Smooth muscle cell of trachea (primary cell): ENCODE measurements around the gene ZNF805. TPM values are rescaled to one million over a fixed set of nuclear protein-coding genes. Genes with fewer than 3 reads are reported as not detected.

Source experiments
- total RNA-seq: library from RNA; depleted of rRNA; stranded (reverse); fragments of >200 nt; gene quantifications from 2 replicates; pipeline ENCODE4 v1.2.1, GENCODE V29; 2014

The ZNF805 gene
- total RNA-seq: 24.1 and 28.6 TPM in 2 replicates

DNA sequence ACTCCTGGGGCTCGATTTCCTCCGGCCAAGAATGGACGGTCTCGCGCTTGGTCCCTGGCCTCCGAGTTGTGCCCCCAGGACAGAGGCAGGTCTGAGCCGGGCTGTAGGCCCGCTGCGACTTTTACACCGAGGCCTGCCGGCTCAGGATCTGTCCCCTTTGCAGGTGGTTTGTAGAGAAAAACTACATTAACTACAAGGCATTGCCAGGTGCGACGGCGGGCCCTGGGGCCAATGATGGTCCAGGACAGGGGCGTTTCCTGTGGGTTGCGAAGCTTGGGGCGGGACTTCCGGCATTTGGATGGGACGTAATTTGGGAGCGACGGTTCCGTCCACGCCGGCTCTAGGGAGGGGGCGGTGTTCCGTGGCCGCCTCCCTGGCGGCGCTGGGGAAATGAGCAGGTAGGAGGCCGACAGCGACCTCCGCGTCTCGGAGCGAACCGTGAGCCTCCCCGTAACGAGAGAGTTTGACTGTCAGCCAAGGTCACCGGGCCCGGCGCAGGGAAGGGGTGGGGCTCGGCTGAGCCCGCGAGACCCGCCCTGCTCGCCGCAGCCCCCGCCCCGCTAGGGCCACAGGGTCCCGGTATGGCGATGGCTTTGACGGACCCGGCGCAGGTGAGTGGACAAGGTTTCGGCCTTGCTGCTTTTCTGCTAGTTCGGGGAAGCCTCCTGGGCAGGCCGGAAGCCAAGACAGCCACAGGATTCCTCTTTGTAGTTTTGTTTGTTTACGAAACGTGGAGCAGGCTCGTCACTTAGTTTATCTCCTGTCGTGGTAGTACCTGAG, at the start of gene ZNF805:
TSS of gene ZNF805 (plus strand) at position 322 of the 780 bp plus-strand sequence. CDS start at position 582, 260 bp downstream.

DNA sequence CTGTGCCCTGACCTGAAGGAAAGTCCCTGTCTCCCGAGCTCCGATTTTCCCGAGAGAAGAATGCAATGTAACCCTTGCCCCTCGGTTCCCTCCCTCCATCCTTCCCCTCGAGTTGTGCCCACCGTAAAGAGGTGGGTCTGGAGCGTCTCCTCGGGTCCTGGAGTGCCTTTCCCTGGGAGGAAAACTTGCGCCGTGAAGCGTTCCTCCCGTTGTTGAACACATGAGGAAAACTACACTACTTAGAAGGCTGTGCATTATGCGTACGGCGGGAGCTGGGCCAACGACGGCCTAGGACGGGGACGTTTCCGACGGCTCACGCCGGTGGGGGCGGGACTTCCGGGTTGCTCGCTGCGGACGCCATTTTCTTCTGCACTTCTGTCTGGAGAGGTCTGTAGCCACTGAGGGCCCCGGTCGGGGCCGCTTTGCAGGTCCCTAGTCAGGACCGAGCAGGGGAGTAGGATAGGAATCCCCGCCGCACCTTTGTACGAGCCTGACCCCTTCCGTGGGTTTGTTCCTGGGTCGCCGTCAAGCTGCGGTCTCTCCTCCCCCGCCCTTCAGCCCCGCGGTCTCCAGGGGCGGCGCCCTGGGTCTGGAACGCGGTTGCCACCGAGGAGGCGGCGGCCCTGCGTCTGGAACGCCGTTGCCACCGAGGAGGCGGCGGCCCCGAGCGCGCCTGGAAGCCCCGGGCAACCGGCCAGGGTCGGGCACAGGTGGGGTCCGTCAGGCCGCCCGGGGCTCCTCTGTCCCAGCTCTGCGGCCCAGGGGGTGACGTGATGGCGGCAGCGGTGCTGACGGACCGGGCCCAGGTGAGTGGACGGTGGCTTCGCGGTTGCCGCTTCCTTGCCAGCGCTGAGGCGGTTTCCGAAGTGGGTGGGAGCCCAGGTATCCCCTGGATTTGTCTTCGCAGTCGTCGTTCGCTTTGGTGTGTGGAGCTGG, 49.0 kb upstream of the ZNF805 start, which contains the start of gene ZNF264:
TSS of gene ZNF264 (plus strand) at position 360 of the 936 bp plus-strand sequence. CDS start at position 774, 414 bp downstream.

DNA sequence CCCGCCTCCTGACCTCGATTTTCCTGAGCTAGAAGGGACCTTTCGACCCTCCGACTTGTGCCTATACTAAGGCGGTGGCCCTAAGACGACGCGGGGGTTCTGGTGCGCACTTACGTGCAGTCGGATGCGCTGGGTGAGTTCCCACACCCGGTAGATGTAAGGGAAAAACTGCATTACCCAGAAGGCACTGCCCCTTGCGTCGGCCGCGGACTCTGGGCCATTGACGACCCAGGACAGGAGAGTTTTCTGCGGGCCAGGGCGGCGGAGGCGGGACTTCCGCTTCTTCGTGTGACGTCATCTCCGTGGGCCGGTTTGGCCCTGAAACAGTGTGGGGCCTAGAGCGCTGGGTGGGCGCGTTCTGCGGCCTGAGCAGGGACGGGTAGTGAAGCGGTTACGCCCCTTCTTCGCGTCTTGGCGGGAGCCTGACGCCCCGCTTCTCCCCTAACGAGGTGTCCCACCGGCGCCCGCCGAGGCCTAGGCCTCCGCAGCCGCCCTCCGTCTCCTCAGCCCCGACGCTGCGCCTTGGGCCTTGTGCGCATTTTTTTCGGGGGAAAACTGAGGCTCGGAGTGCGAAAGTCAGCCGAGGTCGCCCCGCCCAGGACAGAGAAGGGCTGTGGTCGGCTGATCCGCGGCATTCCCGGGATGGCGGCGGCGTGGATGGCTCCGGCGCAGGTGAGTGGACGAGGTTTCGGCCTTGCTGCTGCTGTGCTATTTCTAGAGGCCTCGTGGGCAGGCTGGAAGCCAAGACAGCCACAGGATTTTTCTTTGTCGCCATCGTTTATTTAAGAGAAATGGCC, 39.9 kb downstream of the ZNF805 start, which contains the start of gene ZNF460:
TSS of gene ZNF460 (plus strand) at position 321 of the 797 bp plus-strand sequence. CDS start at position 643, 322 bp downstream.

Other genes with a start within 250 kb of the ZNF805 start
- not detected in 2 replicates for gene USP29, start 120.6 kb upstream of the ZNF805 start, total RNA-seq
- not detected in 2 replicates for gene ZIM3, start 95.4 kb upstream of the ZNF805 start, total RNA-seq
- not detected in 2 replicates for gene DUXA, start 73.1 kb upstream of the ZNF805 start, total RNA-seq
- 36.5 and 43.0 TPM in 2 replicates for gene ZNF264, start 49.1 kb upstream of the ZNF805 start, total RNA-seq
- 0.44 and 0.66 TPM in 2 replicates for gene AURKC, start 9.6 kb upstream of the ZNF805 start, total RNA-seq
- gene ZNF460, start 39.9 kb downstream of the ZNF805 start, total RNA-seq: 49.5 and 79.2 TPM in 2 replicates
- gene ZNF543, start 79.8 kb downstream of the ZNF805 start, total RNA-seq: 9.9 and 12.7 TPM in 2 replicates
- 12.6 and 14.0 TPM in 2 replicates for gene ZNF304, start 110.6 kb downstream of the ZNF805 start, total RNA-seq
- 14.7 and 16.7 TPM in 2 replicates for gene TRAPPC2B, start 122.9 kb downstream of the ZNF805 start, total RNA-seq
- 5.1 and 7.0 TPM in 2 replicates for gene ZNF547, start 122.9 kb downstream of the ZNF805 start, total RNA-seq
- gene ZNF548, start 149.2 kb downstream of the ZNF805 start, total RNA-seq: 25.6 and 28.8 TPM in 2 replicates
- gene ZNF17, start 170.5 kb downstream of the ZNF805 start, total RNA-seq: 14.1 and 16.0 TPM in 2 replicates
- gene ZNF749, start 194.7 kb downstream of the ZNF805 start, total RNA-seq: 6.5 and 8.9 TPM in 2 replicates
- 0.83 and 1.2 TPM in 2 replicates for gene VN1R1, start 216.5 kb downstream of the ZNF805 start, total RNA-seq
- 20.0 and 28.7 TPM in 2 replicates for gene ZNF772, start 236.9 kb downstream of the ZNF805 start, total RNA-seq
- 13.7 and 19.1 TPM in 2 replicates for gene ZNF419, start 247.1 kb downstream of the ZNF805 start, total RNA-seq